Neuron (in vitro differentiated cells): ENCODE data around the gene LPP.

Experiments used
- H2AFZ ChIP-seq: one replicate; pipeline ENCODE4 v1.6.1; 2013; ENCODE audit warnings: low read depth, mild to moderate bottlenecking, inconsistent platforms, low read length, moderate library complexity
- H3K27me3 ChIP-seq: one replicate; pipeline ENCODE4 v1.6.1; 2013; ENCODE audit warnings: low read length; ENCODE audit not compliant: insufficient read depth
- H3K36me3 ChIP-seq: one replicate; pipeline ENCODE4 v1.6.1; 2013; ENCODE audit warnings: low read length; ENCODE audit not compliant: insufficient read depth
- H3K4me1 ChIP-seq: one replicate; pipeline ENCODE4 v1.6.1; 2013; ENCODE audit warnings: low read length; ENCODE audit not compliant: insufficient read depth
- H3K4me3 ChIP-seq: 2 replicates; pipeline ENCODE4 v1.5.1; 2013; ENCODE audit warnings: mild to moderate bottlenecking, low read length, moderate library complexity
- H3K9me3 ChIP-seq: one replicate; pipeline ENCODE4 v1.6.1; 2013; ENCODE audit warnings: low read length

The LPP gene

GRCh38 chr3:188482929-188483328, 329.0 kb downstream of the LPP start:
- no peaks in the 10 kb centered on the region for H3K27me3 ChIP-seq
- peaks cover 6% of the 10 kb centered on the region for H3K36me3 ChIP-seq
- no peaks in the 10 kb centered on the region for H3K4me1 ChIP-seq
- no peak overlapping the region for H2AFZ ChIP-seq
- H3K4me3 ChIP-seq, result no peak overlapping the region
- no peaks in the 10 kb centered on the region for H3K9me3 ChIP-seq

- H3K4me3 ChIP-seq, result no peak overlapping the region
- no peaks in the 10 kb centered on the region for H3K9me3 ChIP-seq
- H3K27me3 ChIP-seq, result no peaks in the 10 kb centered on the region
- no peak overlapping the region for H2AFZ ChIP-seq
- H3K4me1 ChIP-seq, result no peaks in the 10 kb centered on the region
- H3K36me3 ChIP-seq, result peaks cover 10% of the 10 kb centered on the region
Observed at GRCh38 chr3:188486126-188486525, 332.2 kb downstream of the LPP start.

DNA sequence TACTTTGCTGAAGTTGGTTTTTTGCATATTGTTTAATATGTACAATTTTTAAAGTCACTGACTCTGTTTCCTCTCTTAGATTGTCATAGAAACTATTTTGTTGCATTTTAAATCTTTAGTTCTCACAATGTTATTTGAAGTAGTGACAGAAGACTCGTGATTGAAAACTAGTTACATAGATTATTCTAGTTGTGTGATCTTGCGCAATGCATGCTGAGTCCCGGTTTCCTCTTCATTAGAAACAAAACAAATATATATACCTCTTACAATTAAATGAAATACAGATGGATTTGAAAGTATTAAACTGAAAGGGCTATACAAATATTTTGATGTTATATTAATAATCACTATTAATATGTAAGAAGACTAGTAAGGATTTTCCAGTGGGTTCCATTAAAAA, 333.0 kb downstream of the LPP start:
- Histone ChIP-seq H3K36me3 (peaks cover 15% of the 10 kb centered on the region), H3K4me3 (no peak overlapping the region), H3K4me1 (no peaks in the 10 kb centered on the region), H3K9me3 (no peaks in the 10 kb centered on the region), H3K27me3 (no peaks in the 10 kb centered on the region), H2AFZ (no peak overlapping the region)

DNA sequence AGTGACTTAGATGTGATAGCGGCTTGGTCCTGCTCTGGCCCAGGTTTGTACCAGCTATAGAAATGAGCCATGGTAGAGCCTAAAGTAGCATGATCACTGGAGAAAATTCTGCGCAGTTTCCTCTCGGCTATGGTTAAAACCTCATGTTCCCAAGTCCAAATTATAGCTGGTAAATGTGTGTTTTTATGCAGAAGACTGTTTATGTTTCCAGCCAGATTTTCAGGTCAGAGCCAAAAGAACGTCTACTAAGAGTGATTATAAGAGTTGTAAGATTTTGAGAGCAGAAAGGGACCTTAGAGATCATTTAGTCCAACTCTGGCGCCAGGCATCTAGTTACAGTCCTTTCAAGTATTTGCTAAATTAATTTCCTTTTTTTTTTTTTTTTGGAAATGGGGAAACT, 333.7 kb downstream of the LPP start:
- Histone ChIP-seq H3K4me1 (no peaks in the 10 kb centered on the region), H3K36me3 (peaks cover 15% of the 10 kb centered on the region), H3K4me3 (no peak overlapping the region), H3K9me3 (no peaks in the 10 kb centered on the region), H3K27me3 (no peaks in the 10 kb centered on the region), H2AFZ (no peak overlapping the region)

DNA sequence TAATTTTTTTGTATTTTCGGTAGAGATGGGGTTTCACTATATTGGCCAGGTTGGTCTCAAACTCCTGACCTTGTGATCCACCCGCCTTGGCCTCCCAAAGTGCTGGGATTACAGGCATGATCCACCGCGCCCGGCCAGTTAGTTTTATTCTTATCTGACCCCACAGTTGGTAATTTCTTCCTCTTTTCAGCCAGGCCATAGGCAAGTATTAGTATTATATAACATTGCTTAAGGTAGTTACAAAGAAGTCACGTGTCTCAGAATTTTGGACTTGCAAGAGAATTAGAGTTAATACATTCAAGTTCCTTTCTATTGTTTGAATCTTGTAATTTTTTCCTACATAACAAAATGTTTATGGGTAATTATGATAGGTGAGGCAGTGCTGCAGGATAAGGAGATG, 334.8 kb downstream of the LPP start:
- Histone ChIP-seq H3K9me3 (no peaks in the 10 kb centered on the region), H3K36me3 (peaks cover 15% of the 10 kb centered on the region), H2AFZ (no peak overlapping the region), H3K4me1 (no peaks in the 10 kb centered on the region), H3K27me3 (no peaks in the 10 kb centered on the region), H3K4me3 (no peak overlapping the region)

DNA sequence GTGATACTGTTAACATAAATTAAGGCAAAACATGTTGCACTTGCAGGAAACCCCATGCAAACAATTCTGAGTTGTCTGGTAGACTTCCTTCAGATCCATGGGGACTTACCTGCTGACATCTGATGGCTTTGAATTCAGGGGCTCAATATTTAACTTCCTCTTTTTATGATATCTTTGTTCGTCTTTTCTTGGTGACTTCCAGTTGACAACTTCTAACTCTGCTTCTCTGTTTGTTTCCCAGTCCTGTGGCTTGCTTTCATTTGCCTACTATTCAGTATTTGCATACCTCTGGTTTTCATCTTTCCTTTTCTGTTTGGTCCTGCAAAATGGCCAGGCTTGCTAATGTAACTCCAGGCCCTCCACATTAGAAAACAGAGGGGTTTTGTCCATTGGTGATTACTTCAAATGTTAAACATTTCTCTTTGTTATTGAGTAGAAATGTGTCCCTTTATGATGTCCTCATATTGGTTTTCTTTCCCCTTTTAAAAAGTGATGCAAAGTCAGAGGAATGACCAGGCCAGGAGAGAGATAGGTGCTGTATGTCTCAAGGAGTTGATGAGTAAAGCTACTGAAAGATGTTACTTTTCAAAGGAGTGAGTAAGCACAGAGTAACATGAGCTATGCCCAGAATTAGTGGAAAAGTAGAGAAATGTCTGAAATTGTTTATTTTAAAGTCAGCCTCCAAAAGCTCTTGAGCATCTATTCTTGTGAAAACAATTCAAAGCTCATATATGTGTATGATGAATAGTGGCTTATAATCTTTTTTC, 335.9 kb downstream of the LPP start:
- H3K4me3 ChIP-seq, result no peak overlapping the region
- no peaks in the 10 kb centered on the region for H3K4me1 ChIP-seq
- H3K36me3 ChIP-seq, result peaks cover 15% of the 10 kb centered on the region
- H3K27me3 ChIP-seq, result no peaks in the 10 kb centered on the region
- no peak overlapping the region for H2AFZ ChIP-seq
- no peaks in the 10 kb centered on the region for H3K9me3 ChIP-seq

DNA sequence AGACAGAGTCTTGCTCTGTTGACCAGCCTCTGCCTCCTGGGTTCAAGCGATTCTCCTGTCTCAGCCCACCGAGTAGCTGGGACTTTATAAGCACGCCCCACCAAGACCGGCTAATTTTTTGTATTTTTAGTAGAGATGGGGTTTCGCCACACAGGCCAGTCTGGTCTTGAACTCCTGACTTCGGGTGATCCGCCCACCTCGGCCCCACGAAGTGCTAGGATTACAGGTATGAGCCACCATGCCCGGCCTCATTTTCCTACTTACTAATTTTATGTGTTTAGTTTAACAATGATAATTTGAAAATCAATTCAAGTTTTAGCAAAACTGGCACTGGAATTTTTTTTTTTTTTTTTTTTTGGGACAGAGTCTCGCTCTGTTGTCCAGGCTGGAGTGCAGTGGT, 336.5 kb downstream of the LPP start:
- H3K9me3 ChIP-seq, result no peaks in the 10 kb centered on the region
- no peak overlapping the region for H2AFZ ChIP-seq
- H3K4me1 ChIP-seq, result no peaks in the 10 kb centered on the region
- no peak overlapping the region for H3K4me3 ChIP-seq
- H3K36me3 ChIP-seq, result peaks cover 9% of the 10 kb centered on the region
- H3K27me3 ChIP-seq, result no peaks in the 10 kb centered on the region

DNA sequence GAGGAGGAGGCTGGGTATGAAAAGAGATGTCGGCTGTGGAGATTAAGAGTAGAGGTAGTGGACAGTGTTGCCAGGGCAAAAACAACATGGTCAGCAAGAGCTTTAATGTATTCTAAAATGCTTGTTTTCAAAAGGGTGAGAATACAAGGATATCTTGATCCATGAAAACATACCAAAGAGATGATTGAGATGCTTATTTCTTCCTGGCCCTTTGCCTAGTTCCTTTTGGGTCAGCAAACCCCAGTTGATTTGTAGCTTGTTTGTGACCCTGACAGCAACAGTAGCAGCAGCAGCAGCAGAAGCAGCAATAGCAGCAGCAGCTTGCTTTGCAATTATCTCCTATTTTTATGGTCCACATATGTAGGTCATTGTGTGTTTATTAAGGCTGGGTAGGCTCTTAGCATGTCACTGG, 337.3 kb downstream of the LPP start:
- H3K27me3 ChIP-seq, result no peaks in the 10 kb centered on the region
- H3K9me3 ChIP-seq, result no peaks in the 10 kb centered on the region
- no peak overlapping the region for H2AFZ ChIP-seq
- H3K36me3 ChIP-seq, result peaks cover 9% of the 10 kb centered on the region
- peaks cover 1% of the 10 kb centered on the region for H3K4me1 ChIP-seq
- H3K4me3 ChIP-seq, result no peak overlapping the region

DNA sequence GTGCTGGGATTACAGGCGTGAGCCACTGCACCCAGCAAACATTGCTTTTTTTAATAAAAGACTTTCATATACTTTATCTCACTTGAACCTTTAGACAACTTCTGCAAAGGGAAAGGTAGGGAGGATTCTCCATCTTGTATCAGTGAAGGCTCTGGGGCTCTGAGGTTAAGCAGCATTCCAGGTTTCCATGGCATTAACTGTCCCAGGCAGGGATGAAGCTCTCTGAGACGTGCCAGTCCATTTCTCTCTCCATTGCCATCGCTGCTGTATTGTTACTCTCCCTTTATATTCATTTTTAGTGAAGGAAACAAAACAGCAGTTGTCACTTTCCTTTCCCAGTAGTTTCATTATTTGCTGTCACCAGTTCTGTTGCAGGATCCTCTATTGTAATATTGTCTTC, 342.4 kb downstream of the LPP start:
- Histone ChIP-seq H3K4me1 (peaks cover 3% of the 10 kb centered on the region), H3K9me3 (no peaks in the 10 kb centered on the region), H3K27me3 (no peaks in the 10 kb centered on the region), H3K36me3 (peaks cover 2% of the 10 kb centered on the region), H2AFZ (no peak overlapping the region), H3K4me3 (no peak overlapping the region)

DNA sequence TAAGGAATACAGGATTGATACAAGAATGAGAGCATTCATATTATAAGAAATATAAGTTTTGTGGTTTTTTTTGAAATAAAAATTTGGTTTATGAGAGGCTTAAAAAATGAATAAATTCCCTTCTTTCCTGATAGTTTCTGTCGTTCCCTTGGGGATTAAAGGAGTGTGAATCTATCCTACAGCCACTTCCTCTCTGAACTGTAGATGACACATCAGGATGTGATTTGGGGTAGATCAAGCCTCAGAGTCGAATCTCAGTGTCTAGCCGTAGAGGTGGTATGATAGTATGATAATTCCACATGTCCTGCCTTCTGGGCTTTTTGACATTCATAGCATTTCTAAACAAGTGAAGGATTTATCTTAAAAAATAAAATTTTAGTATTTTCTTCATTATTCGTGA, 343.1 kb downstream of the LPP start:
- H3K36me3 ChIP-seq, result no peaks in the 10 kb centered on the region
- no peaks in the 10 kb centered on the region for H3K9me3 ChIP-seq
- H2AFZ ChIP-seq, result no peak overlapping the region

DNA sequence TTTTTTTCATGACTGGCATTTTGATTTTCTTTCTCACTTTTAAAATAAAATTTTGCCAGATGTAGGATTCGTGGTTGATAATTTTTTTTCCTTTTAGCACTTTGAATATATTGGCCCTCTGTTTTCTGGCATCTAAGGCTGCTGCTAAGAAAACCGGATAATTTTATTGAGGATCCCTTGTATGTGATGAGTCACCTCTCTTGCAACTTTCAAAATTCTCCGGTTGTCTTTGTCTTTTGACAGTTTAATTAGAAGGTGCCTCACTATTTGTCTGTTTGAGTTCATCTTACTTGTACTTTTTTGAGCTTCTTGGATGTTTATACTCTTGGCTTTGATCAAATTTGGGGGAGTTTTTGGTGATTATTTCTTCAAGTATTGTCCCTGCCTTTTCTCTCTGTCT, 349.7 kb downstream of the LPP start:
- H2AFZ ChIP-seq, result no peak overlapping the region
- no peaks in the 10 kb centered on the region for H3K4me1 ChIP-seq
- no peaks in the 10 kb centered on the region for H3K27me3 ChIP-seq
- H3K4me3 ChIP-seq, result no peak overlapping the region
- H3K36me3 ChIP-seq, result no peaks in the 10 kb centered on the region
- H3K9me3 ChIP-seq, result peaks cover 2% of the 10 kb centered on the region

More for the DNA sequence above, 343.1 kb downstream of the LPP start:
- Histone ChIP-seq H3K27me3 (no peaks in the 10 kb centered on the region), H3K4me1 (peaks cover 3% of the 10 kb centered on the region), H3K4me3 (no peak overlapping the region)

- H3K9me3 ChIP-seq, result peaks cover 2% of the 10 kb centered on the region
- H3K4me1 ChIP-seq, result no peaks in the 10 kb centered on the region
- H2AFZ ChIP-seq, result no peak overlapping the region
- H3K36me3 ChIP-seq, result no peaks in the 10 kb centered on the region
- no peaks in the 10 kb centered on the region for H3K27me3 ChIP-seq
- H3K4me3 ChIP-seq, result no peak overlapping the region
Observed at GRCh38 chr3:188505151-188505550, 351.2 kb downstream of the LPP start.

- no peak overlapping the region for H2AFZ ChIP-seq
- no peak overlapping the region for H3K4me3 ChIP-seq
- H3K27me3 ChIP-seq, result no peaks in the 10 kb centered on the region
- peaks cover 2% of the 10 kb centered on the region for H3K9me3 ChIP-seq
- H3K36me3 ChIP-seq, result no peaks in the 10 kb centered on the region
- H3K4me1 ChIP-seq, result no peaks in the 10 kb centered on the region
Observed at GRCh38 chr3:188505911-188506310, 352.0 kb downstream of the LPP start.

GRCh38 chr3:188506446-188506845, 352.5 kb downstream of the LPP start:
- Histone ChIP-seq H3K27me3 (no peaks in the 10 kb centered on the region), H2AFZ (no peak overlapping the region), H3K36me3 (no peaks in the 10 kb centered on the region), H3K4me1 (no peaks in the 10 kb centered on the region), H3K9me3 (peaks cover 2% of the 10 kb centered on the region), H3K4me3 (no peak overlapping the region)
